Keratinocyte (primary cell): ENCODE data around the gene MYO1E. TPM values are rescaled to one million over a fixed set of nuclear protein-coding genes. Genes with fewer than 3 reads are reported as not detected.
"Not testable (repeated sequence)": the region's sequence is repeated elsewhere in the genome, so short reads cannot be mapped to it uniquely, and the experiment has no call there.

Experiments
- DNase-seq: peaks from one replicate; pipeline ENCODE4 v3.0.0-alpha.2; 2011; ENCODE audit warnings: low read depth, missing footprints, low spot score
- FAIRE-seq: peaks from 2 replicates; lab custom pipeline; 2011; peaks lifted over from hg19 to GRCh38; lab: Jason Lieb, UNC
- H2AFZ ChIP-seq: 2 replicates; pipeline ENCODE4 v1.6.0; 2012; ENCODE audit warnings: low read length, control low read depth, inconsistent platforms; ENCODE audit not compliant: control insufficient read depth
- H3K27ac ChIP-seq: 2 replicates; pipeline ENCODE4 v1.5.1; 2011; ENCODE audit warnings: low read length; ENCODE audit not compliant: control insufficient read depth, insufficient read depth
- H3K27me3 ChIP-seq: 3 replicates; pipeline ENCODE4 v1.6.0; 2011; ENCODE audit warnings: low read length; ENCODE audit not compliant: control insufficient read depth, insufficient read depth; ENCODE audit errors: extremely low read depth
- H3K36me3 ChIP-seq, 2 experiments: 2 replicates in 1 of 2; 3 replicates in 1 of 2; pipeline ENCODE4 v1.5.1; 2011; ENCODE audit warnings: low read length in 2 of 2, mild to moderate bottlenecking in 1 of 2; ENCODE audit not compliant: control insufficient read depth in 2 of 2, insufficient read depth in 2 of 2; ENCODE audit errors: extremely low read depth in 1 of 2
- H3K4me1 ChIP-seq: 3 replicates; pipeline ENCODE4 v1.5.1; 2011; ENCODE audit warnings: low read length; ENCODE audit not compliant: control insufficient read depth, insufficient read depth; ENCODE audit errors: extremely low read depth
- H3K4me2 ChIP-seq: 3 replicates; pipeline ENCODE4 v1.6.0; 2011; ENCODE audit warnings: low read depth, low read length; ENCODE audit not compliant: control insufficient read depth, insufficient read depth; ENCODE audit errors: extremely low read depth
- H3K4me3 ChIP-seq, 3 experiments: fragments of 200-600 bp in 1 of 3; sonication (generic) in 1 of 3; 2 replicates in 2 of 3; 3 replicates in 1 of 3; pipeline ENCODE4 v1.5.1; 2011 to 2016; ENCODE audit warnings: low read length in 3 of 3, mild to moderate bottlenecking in 3 of 3, control low read depth in 2 of 3, inconsistent platforms in 1 of 3, low read depth in 1 of 3, mixed read lengths in 1 of 3, mixed run types in 1 of 3, moderate library complexity in 1 of 3; ENCODE audit not compliant: control insufficient read depth in 2 of 3, insufficient read depth in 2 of 3; ENCODE audit errors: extremely low read depth in 1 of 3
- H3K79me2 ChIP-seq: 2 replicates; pipeline ENCODE4 v1.6.0; 2012; ENCODE audit warnings: low read length; ENCODE audit not compliant: control insufficient read depth, insufficient read depth
- H3K9ac ChIP-seq: 3 replicates; pipeline ENCODE4 v1.6.0; 2011; ENCODE audit warnings: low read length; ENCODE audit not compliant: control insufficient read depth, insufficient read depth; ENCODE audit errors: extremely low read depth
- H3K9me1 ChIP-seq: 3 replicates; pipeline ENCODE4 v1.6.0; 2011; ENCODE audit warnings: low read length; ENCODE audit not compliant: control insufficient read depth, insufficient read depth; ENCODE audit errors: extremely low read depth
- H3K9me3 ChIP-seq: 2 replicates; pipeline ENCODE4 v1.5.1; 2012; ENCODE audit warnings: low read depth, low read length; ENCODE audit not compliant: control insufficient read depth
- H4K20me1 ChIP-seq: 3 replicates; pipeline ENCODE4 v1.6.0; 2011; ENCODE audit warnings: low read length; ENCODE audit not compliant: control insufficient read depth, insufficient read depth; ENCODE audit errors: extremely low read depth
- CTCF ChIP-seq, 3 experiments: IDR thresholded peaks in 1 of 3; conservative IDR thresholded peaks in 1 of 3; optimal IDR thresholded peaks in 1 of 3; 2 replicates in 2 of 3; 3 replicates in 1 of 3; pipeline versions ENCODE3 to v1.5.1; 2011; ENCODE audit warnings: low read length in 3 of 3, mild to moderate bottlenecking in 3 of 3, moderate library complexity in 2 of 3, control low read depth in 1 of 3, inconsistent platforms in 1 of 3; ENCODE audit not compliant: insufficient read depth in 2 of 3; ENCODE audit errors: extremely low read depth in 1 of 3
- EZH2 ChIP-seq: IDR thresholded peaks from one replicate; pipeline ENCODE4 v1.6.1; 2012; ENCODE audit warnings: inconsistent platforms, mild to moderate bottlenecking, low read length, moderate library complexity
- dilution Hi-C: fragments of 300-500 bp; cut with MboI; formaldehyde crosslinking; loops from one replicate; pipeline ENCODE4 v1.7.0; 2020; ENCODE audit warnings: low sequenced_read_pairs; ENCODE audit not compliant: extremely low pct_ligation_motif_present
- polyA plus RNA-seq, 5 experiments: library from polyadenylated mRNA; depleted of rRNA in 3 of 5; stranded (reverse) in 3 of 5; stranded (forward) in 1 of 5; unstranded in 1 of 5; fragments of >200 nt; gene quantifications; 1 replicate in 1 of 5; 2 replicates in 3 of 5; 3 replicates in 1 of 5; pipeline versions ENCODE4 v1.2.1 to v1.2.3, GENCODE V29; 2011 to 2012; ENCODE audit warnings: missing spikeins in 2 of 5, low read depth in 1 of 5, low replicate concordance in 1 of 5

MYO1E gene
- polyA plus RNA-seq, 1 donor (not counting 4 experiments of a cell fraction or from before 2014, with no cell fraction given): 213 TPM

GRCh38 chr15:59280855-59281254, 91.8 kb downstream of the MYO1E start:
- dilution Hi-C loops: no loop called here
- no peak for DNase-seq
- no peak overlapping the region for H3K4me2 ChIP-seq

GRCh38 chr15:59280292-59280691, 92.4 kb downstream of the MYO1E start:
- dilution Hi-C loops, H3K4me3 ChIP-seq, DNase-seq, H3K36me3 ChIP-seq, H3K27me3 ChIP-seq, H2AFZ ChIP-seq, H3K9ac ChIP-seq, FAIRE-seq, H3K9me1 ChIP-seq, H4K20me1 ChIP-seq, H3K4me2 ChIP-seq, H3K9me3 ChIP-seq, H3K27ac ChIP-seq: not testable (repeated sequence)
- Histone ChIP-seq H3K79me2 (peaks cover 79% of the 10 kb centered on the region), H3K4me1 (peaks cover 59% of the 10 kb centered on the region)

More at GRCh38 chr15:59280855-59281254, 91.8 kb downstream of the MYO1E start:
- H3K9me1 ChIP-seq: no peaks in the 10 kb centered on the region
- peaks cover 2% of the 10 kb centered on the region for H3K9me3 ChIP-seq
- H3K36me3 ChIP-seq: peaks cover 0 to 6% of the 10 kb centered on the region in 2 experiments
- H3K4me1 ChIP-seq: peaks cover 59% of the 10 kb centered on the region
- H3K4me3 ChIP-seq: no peak overlapping the region
- peaks cover 78% of the 10 kb centered on the region for H3K79me2 ChIP-seq
- no peak overlapping the region for H2AFZ ChIP-seq
- no peaks in the 10 kb centered on the region for H3K27me3 ChIP-seq
- no peak overlapping the region for H3K9ac ChIP-seq
- FAIRE-seq: no peak
- H4K20me1 ChIP-seq: peaks cover 4% of the 10 kb centered on the region
- H3K27ac ChIP-seq: no peak overlapping the region
- TF ChIP-seq EZH2: no peak
- TF ChIP-seq CTCF (optimal IDR thresholded peaks at IDR 0.05 in 1 of 3, IDR thresholded peaks at IDR 0.05 in 1 of 3, conservative IDR thresholded peaks at IDR 0.05 in 1 of 3; ENCODE audit: extremely low read depth in 1 of 3, insufficient read depth in 2 of 3, low read length in 3 of 3): no peak

- FAIRE-seq (no peak), DNase-seq (no peak)
- Histone ChIP-seq H3K4me3 (no peak overlapping the region), H3K9me1 (no peaks in the 10 kb centered on the region), H3K36me3 (peaks cover 0 to 6% of the 10 kb centered on the region in 2 experiments), H3K4me2 (no peak overlapping the region), H3K9ac (no peak overlapping the region), H2AFZ (no peak overlapping the region), H3K79me2 (peaks cover 83% of the 10 kb centered on the region), H3K27me3 (no peaks in the 10 kb centered on the region), H3K27ac (no peak overlapping the region), H3K4me1 (peaks cover 60% of the 10 kb centered on the region), H3K9me3 (peaks cover 2% of the 10 kb centered on the region), H4K20me1 (peaks cover 4% of the 10 kb centered on the region)
- TF ChIP-seq EZH2: no peak
- TF ChIP-seq CTCF (optimal IDR thresholded peaks at IDR 0.05 in 1 of 3, IDR thresholded peaks at IDR 0.05 in 1 of 3, conservative IDR thresholded peaks at IDR 0.05 in 1 of 3; ENCODE audit: extremely low read depth in 1 of 3, insufficient read depth in 2 of 3, low read length in 3 of 3): no peak
- dilution Hi-C loops: no loop called here
Observed at GRCh38 chr15:59279023-59279422, 93.6 kb downstream of the MYO1E start.
